RWPE2 (cell line): ENCODE data around the gene CHADL.

Source experiments
- ATAC-seq: fragments of 200-7000 bp; cut with Tn5 transposase; 3 replicates; pipeline ENCODE4 v1.9.1; 2021; ENCODE audit warnings: low read depth
- DNase-seq: peaks from one replicate; pipeline ENCODE4 v3.0.0-alpha.2; 2020; ENCODE audit warnings: low spot score
- H3K27ac ChIP-seq: fragments of 450-650 bp; 2 replicates; pipeline ENCODE4 v1.5.1; 2017; ENCODE audit warnings: mild to moderate bottlenecking; ENCODE audit not compliant: poor library complexity, severe bottlenecking
- H3K27me3 ChIP-seq: fragments of 250-450 bp; sonication (Bioruptor Pico); 2 replicates; pipeline ENCODE4 v1.5.1; 2021; ENCODE audit warnings: mild to moderate bottlenecking, moderate library complexity; ENCODE audit not compliant: insufficient read depth, poor library complexity, severe bottlenecking
- H3K36me3 ChIP-seq: fragments of 250-450 bp; sonication (Bioruptor Pico); 2 replicates; pipeline ENCODE4 v1.5.1; 2020; ENCODE audit warnings: low read depth, mild to moderate bottlenecking, moderate library complexity
- H3K4me1 ChIP-seq: fragments of 250-450 bp; sonication (Bioruptor Pico); 2 replicates; pipeline ENCODE4 v1.5.1; 2021; ENCODE audit warnings: mild to moderate bottlenecking, moderate library complexity; ENCODE audit not compliant: insufficient read depth, poor library complexity, severe bottlenecking
- H3K4me3 ChIP-seq: fragments of 250-450 bp; sonication (Bioruptor Pico); 2 replicates; pipeline ENCODE4 v1.5.1; 2021; ENCODE audit warnings: mild to moderate bottlenecking, moderate library complexity; ENCODE audit not compliant: severe bottlenecking
- H3K9me3 ChIP-seq: fragments of 250-450 bp; sonication (Bioruptor Pico); 2 replicates; pipeline ENCODE4 v1.5.1; 2021; ENCODE audit warnings: mild to moderate bottlenecking, moderate library complexity; ENCODE audit not compliant: severe bottlenecking
- CTCF ChIP-seq: fragments of 450-650 bp; IDR thresholded peaks from one replicate; pipeline ENCODE4 v1.5.1; 2017; ENCODE audit warnings: mild to moderate bottlenecking, moderate library complexity; ENCODE audit not compliant: poor library complexity, severe bottlenecking

Gene CHADL

GRCh38 chr22:41201141-41201540 lies 39.6 kb downstream of the CHADL start:
- DNase-seq (no peak), ATAC-seq (no peak)
- Histone ChIP-seq H3K4me3 (no peak overlapping the region), H3K4me1 (no peaks in the 10 kb centered on the region), H3K27me3 (no peaks in the 10 kb centered on the region), H3K9me3 (no peaks in the 10 kb centered on the region), H3K36me3 (no peaks in the 10 kb centered on the region), H3K27ac (no peak overlapping the region)
- TF ChIP-seq CTCF: no peak

GRCh38 chr22:41198027-41198580 lies 42.6 kb downstream of the CHADL start:
- H3K4me1 ChIP-seq: no peaks in the 10 kb centered on the region
- no peak for DNase-seq
- no peaks in the 10 kb centered on the region for H3K9me3 ChIP-seq
- H3K27me3 ChIP-seq: no peaks in the 10 kb centered on the region
- H3K36me3 ChIP-seq: no peaks in the 10 kb centered on the region
- ATAC-seq: no peak
- no peak overlapping the region for H3K27ac ChIP-seq
- H3K4me3 ChIP-seq: peak overlapping the region; percentile 85
- TF ChIP-seq CTCF: no peak

- no peak overlapping the region for H3K27ac ChIP-seq
- TF ChIP-seq CTCF: peak; percentile 31
- H3K4me3 ChIP-seq: peak overlapping the region; percentile 85
- H3K27me3 ChIP-seq: no peaks in the 10 kb centered on the region
- no peaks in the 10 kb centered on the region for H3K9me3 ChIP-seq
- no peaks in the 10 kb centered on the region for H3K4me1 ChIP-seq
- no peaks in the 10 kb centered on the region for H3K36me3 ChIP-seq
- DNase-seq (no peak), ATAC-seq (peak; percentile 81)
Measured at GRCh38 chr22:41197038-41197972, 43.4 kb downstream of the CHADL start.

GRCh38 chr22:41193829-41194228 lies 46.9 kb downstream of the CHADL start:
- no peak overlapping the region for H3K4me3 ChIP-seq
- no peaks in the 10 kb centered on the region for H3K36me3 ChIP-seq
- DNase-seq (no peak), ATAC-seq (no peak)
- no peaks in the 10 kb centered on the region for H3K27me3 ChIP-seq
- no peak overlapping the region for H3K27ac ChIP-seq
- H3K9me3 ChIP-seq: no peaks in the 10 kb centered on the region
- no peak for TF ChIP-seq CTCF
- no peaks in the 10 kb centered on the region for H3K4me1 ChIP-seq

- no peak overlapping the region for H3K4me3 ChIP-seq
- ATAC-seq (no peak), DNase-seq (no peak)
- no peaks in the 10 kb centered on the region for H3K9me3 ChIP-seq
- no peak overlapping the region for H3K27ac ChIP-seq
- H3K4me1 ChIP-seq: no peaks in the 10 kb centered on the region
- H3K36me3 ChIP-seq: no peaks in the 10 kb centered on the region
- TF ChIP-seq CTCF: no peak
- H3K27me3 ChIP-seq: no peaks in the 10 kb centered on the region
Measured at GRCh38 chr22:41191467-41191866, 49.3 kb downstream of the CHADL start.
